ENCODE results near the gene OLIG1.

The OLIG1 gene

DNA sequence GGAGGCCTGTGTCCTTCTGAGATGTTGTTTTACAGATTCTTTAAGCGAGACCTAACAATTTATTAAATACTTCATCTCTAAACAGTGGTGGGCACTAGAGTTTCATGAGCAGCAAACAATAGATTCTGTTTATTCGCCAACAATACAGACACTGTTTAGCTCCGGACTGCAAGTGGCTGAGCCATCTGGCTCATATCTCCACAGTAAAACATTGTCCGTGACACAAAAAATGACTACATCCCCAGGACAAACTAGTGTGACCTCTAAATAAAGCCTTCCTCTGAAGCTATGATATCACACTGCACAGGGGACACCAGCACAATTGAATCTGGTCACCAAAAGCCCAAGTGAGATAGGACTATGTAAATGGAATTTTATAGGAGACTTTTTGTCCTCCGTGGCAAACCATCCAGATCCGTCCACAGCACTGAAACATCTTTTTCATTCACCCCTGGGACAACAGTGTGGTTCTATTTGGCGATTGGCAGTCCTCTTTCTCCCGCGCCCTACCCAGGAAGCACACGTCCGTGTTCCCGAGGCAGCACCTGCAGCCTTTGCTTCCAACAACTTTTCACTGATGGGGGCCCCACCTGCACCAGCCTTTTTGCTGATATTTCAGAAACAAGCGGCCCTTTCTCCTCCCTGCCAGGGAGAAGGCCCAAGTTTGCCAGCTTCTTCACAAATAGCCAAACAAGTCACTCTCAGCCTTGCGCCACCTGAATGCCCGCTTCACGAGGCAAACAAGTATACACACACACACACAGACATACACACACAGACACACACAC is 47.4 kb downstream of the OLIG1 start:
- DNase-seq (ENCODE audit: low read depth): no peak
- H3K4me3 ChIP-seq (ENCODE audit: low read depth, low read length): no peak overlapping the region
